Measurements from ENCODE around the gene MFAP1. TPM values are rescaled to one million over a fixed set of nuclear protein-coding genes. Genes with fewer than 3 reads are reported as not detected.

MFAP1 gene
- total RNA-seq, 2 donors from 2014 or later = 6.8 to 20.8 TPM

GRCh38 chr15:43771816-43772215 lies 52.7 kb downstream of the MFAP1 start:
- peaks cover 3 to 13% of the 10 kb centered on the region in 2 donors for H3K4me1 ChIP-seq (ENCODE audit: control insufficient read depth in 1 of 2, low read depth in 2 of 2)
- no peak overlapping the region for H3K27ac ChIP-seq
- ATAC-seq (ENCODE audit: insufficient number of reproducible peaks, low FRiP score, low read depth) = no peak
- no peak for TF ChIP-seq CTCF (IDR thresholded peaks at IDR 0.05)
- DNase-seq (ENCODE audit: low spot score) = no peak
- no peaks in the 10 kb centered on the region for H3K27me3 ChIP-seq (replicated peaks; ENCODE audit: insufficient read depth)
- H3K36me3 ChIP-seq = peaks cover 43% of the 10 kb centered on the region
- no peaks in the 10 kb centered on the region for H3K9me3 ChIP-seq
- no peak overlapping the region for H3K4me3 ChIP-seq

GRCh38 chr15:43769584-43770228 lies 54.8 kb downstream of the MFAP1 start:
- Histone ChIP-seq H3K9me3 (no peaks in the 10 kb centered on the region), H3K27ac (no peak overlapping the region), H3K36me3 (peaks cover 64% of the 10 kb centered on the region), H3K4me3 (no peak overlapping the region), H3K27me3 (replicated peaks; ENCODE audit: insufficient read depth) (no peaks in the 10 kb centered on the region), H3K4me1 (ENCODE audit: control insufficient read depth in 1 of 2, low read depth in 2 of 2) (no peaks in the 10 kb centered on the region)
- no peak for ATAC-seq (ENCODE audit: insufficient number of reproducible peaks, low FRiP score, low read depth)
- TF ChIP-seq CTCF (IDR thresholded peaks at IDR 0.05) = peak; percentile 74
- no peak for DNase-seq (ENCODE audit: low spot score)

GRCh38 chr15:43763819-43764446 lies 60.6 kb downstream of the MFAP1 start:
- H3K27ac ChIP-seq = no peak overlapping the region
- no peak for DNase-seq (ENCODE audit: low spot score)
- H3K4me3 ChIP-seq = no peak overlapping the region
- TF ChIP-seq CTCF (IDR thresholded peaks at IDR 0.05) = no peak
- H3K36me3 ChIP-seq = peaks cover 65% of the 10 kb centered on the region
- ATAC-seq (ENCODE audit: insufficient number of reproducible peaks, low FRiP score, low read depth) = no peak
- H3K27me3 ChIP-seq (replicated peaks; ENCODE audit: insufficient read depth) = no peaks in the 10 kb centered on the region
- no peaks in the 10 kb centered on the region for H3K9me3 ChIP-seq
- H3K4me1 ChIP-seq (ENCODE audit: control insufficient read depth in 1 of 2, low read depth in 2 of 2) = peaks cover 0 to 8% of the 10 kb centered on the region in 2 donors

- H3K4me1 ChIP-seq (ENCODE audit: control insufficient read depth in 1 of 2, low read depth in 2 of 2) = peaks cover 0 to 8% of the 10 kb centered on the region in 2 donors
- H3K36me3 ChIP-seq = peaks cover 54% of the 10 kb centered on the region
- H3K27me3 ChIP-seq (replicated peaks; ENCODE audit: insufficient read depth) = no peaks in the 10 kb centered on the region
- H3K27ac ChIP-seq = no peak overlapping the region
- TF ChIP-seq CTCF (IDR thresholded peaks at IDR 0.05) = no peak
- no peak for DNase-seq (ENCODE audit: low spot score)
- H3K4me3 ChIP-seq = no peak overlapping the region
- ATAC-seq (ENCODE audit: insufficient number of reproducible peaks, low FRiP score, low read depth) = no peak
- H3K9me3 ChIP-seq = no peaks in the 10 kb centered on the region
Observed at GRCh38 chr15:43762824-43763223, 61.7 kb downstream of the MFAP1 start.

Other genes starting within 250 kb of the MFAP1 start
- gene PPIP5K1, start 234.5 kb downstream of the MFAP1 start, total RNA-seq = 10 to 100 TPM; 43.5 to 61.2 TPM
- not detected for gene CKMT1B, start 230.7 kb downstream of the MFAP1 start, total RNA-seq
- gene STRC, start 205.9 kb downstream of the MFAP1 start, total RNA-seq = 1 to 10 TPM; 1.1 to 1.2 TPM
- 1 to 10 TPM; 3.0 to 5.2 TPM for gene CATSPER2, start 175.8 kb downstream of the MFAP1 start, total RNA-seq
- not detected for gene CKMT1A, start 130.8 kb downstream of the MFAP1 start, total RNA-seq
- 100 to 1,000 TPM; 136 to 144 TPM for gene PDIA3, start 78.3 kb downstream of the MFAP1 start, total RNA-seq
- gene ELL3, start 47.7 kb downstream of the MFAP1 start, total RNA-seq = 10 to 100 TPM in 1 of 2 donors, 1 to 10 TPM in 1; 7.2 to 11.2 TPM
- 100 to 1,000 TPM; 532 to 761 TPM for gene SERF2, start 32.4 kb downstream of the MFAP1 start, total RNA-seq
- gene SERINC4, start 24.5 kb downstream of the MFAP1 start, total RNA-seq = not detected
- 10 to 100 TPM in 1 of 2 donors, 1 to 10 TPM in 1; 9.2 to 21.2 TPM for gene HYPK, start 24.1 kb downstream of the MFAP1 start, total RNA-seq
- gene WDR76, start 2.3 kb upstream of the MFAP1 start, total RNA-seq = 1 to 10 TPM; 3.8 to 6.6 TPM

Data from thoracic aorta (tissue), 2 donors.